ENCODE measurements around the gene ITGA2. TPM values are rescaled to one million over a fixed set of nuclear protein-coding genes. Genes with fewer than 3 reads are reported as not detected.

Gene ITGA2
- total RNA-seq, 4 donors from 2014 or later: 5.0 to 22.5 (median 17.4) TPM

DNA sequence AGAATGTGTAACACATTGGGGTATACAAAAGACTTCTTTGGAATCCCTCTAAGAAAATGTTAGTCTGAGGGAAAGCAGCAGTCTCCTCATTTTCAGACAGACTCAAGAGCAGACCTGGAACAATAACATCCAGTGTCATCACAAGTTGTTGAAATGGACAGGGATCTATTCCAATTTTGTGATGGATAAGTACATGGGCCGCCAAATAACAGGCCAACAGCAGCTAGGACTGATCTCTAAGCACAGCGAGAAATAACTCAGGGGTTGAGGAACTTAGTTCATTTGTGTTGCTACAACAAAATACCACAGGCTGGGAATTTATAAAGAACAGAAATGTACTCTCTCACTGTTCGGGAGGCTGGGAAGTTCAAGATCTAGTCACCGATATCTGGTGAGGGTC, 7.6 kb upstream of the ITGA2 start:
- H3K27me3 ChIP-seq: no peaks in the 10 kb centered on the region
- peaks cover 0 to 3% (median 0%) of the 10 kb centered on the region in 4 donors for H3K9me3 ChIP-seq
- no peak for DNase-seq
- H3K36me3 ChIP-seq: no peaks in the 10 kb centered on the region
- H3K4me3 ChIP-seq: no peak overlapping the region
- H3K4me1 ChIP-seq: no peaks in the 10 kb centered on the region
- TF ChIP-seq POLR2A (IDR thresholded peaks at IDR 0.05): no peak
- TF ChIP-seq, protein P1, sequence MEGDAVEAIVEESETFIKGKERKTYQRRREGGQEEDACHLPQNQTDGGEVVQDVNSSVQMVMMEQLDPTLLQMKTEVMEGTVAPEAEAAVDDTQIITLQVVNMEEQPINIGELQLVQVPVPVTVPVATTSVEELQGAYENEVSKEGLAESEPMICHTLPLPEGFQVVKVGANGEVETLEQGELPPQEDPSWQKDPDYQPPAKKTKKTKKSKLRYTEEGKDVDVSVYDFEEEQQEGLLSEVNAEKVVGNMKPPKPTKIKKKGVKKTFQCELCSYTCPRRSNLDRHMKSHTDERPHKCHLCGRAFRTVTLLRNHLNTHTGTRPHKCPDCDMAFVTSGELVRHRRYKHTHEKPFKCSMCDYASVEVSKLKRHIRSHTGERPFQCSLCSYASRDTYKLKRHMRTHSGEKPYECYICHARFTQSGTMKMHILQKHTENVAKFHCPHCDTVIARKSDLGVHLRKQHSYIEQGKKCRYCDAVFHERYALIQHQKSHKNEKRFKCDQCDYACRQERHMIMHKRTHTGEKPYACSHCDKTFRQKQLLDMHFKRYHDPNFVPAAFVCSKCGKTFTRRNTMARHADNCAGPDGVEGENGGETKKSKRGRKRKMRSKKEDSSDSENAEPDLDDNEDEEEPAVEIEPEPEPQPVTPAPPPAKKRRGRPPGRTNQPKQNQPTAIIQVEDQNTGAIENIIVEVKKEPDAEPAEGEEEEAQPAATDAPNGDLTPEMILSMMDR (IDR thresholded peaks at IDR 0.05): no peak
- no peak overlapping the region for H3K27ac ChIP-seq

DNA sequence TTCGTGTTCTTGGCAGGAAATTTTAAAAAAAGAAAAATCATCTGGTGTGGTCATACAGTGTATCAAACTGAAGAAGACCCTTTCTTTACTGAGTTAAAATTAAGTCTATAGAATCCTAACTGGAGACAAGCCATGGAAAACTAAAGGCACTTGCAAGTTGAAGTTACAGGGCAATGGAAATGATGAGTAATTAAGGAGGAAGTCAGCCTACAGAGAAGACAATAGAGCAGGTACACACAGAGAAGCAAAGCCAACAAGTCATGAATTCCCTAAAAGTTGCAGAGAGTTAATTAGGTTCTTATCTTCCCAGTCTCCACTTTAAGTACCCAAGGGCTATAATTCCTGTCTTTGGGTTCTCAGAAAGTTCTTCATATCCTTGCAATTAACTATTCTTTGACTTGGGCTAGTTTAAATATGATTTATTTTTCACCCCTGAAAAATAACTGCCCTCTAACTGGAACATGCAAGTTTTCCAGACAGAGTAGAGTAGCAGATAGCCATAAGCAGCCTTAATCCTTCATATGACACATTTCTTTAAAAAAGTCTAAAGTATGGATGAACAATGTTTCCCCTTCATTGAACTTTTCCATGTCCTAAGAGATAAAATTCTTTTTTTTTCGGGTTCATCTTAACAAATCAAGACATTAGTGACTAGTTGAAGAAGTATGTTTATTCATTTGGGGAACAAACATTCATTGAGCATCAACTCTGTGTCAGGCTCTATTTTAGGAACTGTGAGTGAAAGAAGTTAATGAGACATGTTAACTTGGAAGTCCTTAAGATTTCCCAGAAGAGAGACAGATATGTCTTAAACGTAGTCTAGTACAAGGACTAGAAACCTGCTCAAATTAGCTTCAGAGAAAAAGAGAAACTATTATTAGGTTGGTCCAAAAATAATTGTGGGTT, 5.2 kb upstream of the ITGA2 start:
- Histone ChIP-seq H3K36me3 (no peaks in the 10 kb centered on the region), H3K27ac (no peak overlapping the region), H3K9me3 (no peaks in the 10 kb centered on the region), H3K27me3 (no peaks in the 10 kb centered on the region), H3K4me1 (peaks cover 0 to 10% (median 0%) of the 10 kb centered on the region in 4 donors), H3K4me3 (no peak overlapping the region)
- TF ChIP-seq, protein P1 (IDR thresholded peaks at IDR 0.05): no peak
- no peak for TF ChIP-seq POLR2A (IDR thresholded peaks at IDR 0.05)
- DNase-seq: no peak

DNA sequence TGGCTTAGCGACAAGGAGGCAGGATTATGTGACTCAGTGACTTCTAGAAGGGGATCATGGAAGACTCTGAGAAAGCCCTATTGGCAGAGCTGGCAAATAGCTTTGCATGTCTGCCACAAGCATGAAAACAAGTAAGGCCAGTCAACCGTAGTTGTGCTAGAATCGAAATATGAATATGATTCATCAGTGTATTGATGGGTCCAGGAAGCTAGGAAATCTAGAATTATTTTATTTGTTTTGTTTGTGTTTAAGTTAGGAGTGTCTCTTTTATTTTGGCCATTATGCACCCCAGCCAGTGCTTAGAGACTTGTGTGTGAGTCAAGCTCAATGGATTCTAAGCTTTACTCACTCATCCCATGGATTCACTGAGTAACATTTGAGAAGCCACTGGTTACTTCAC, 3.8 kb upstream of the ITGA2 start:
- no peak for DNase-seq
- TF ChIP-seq, protein P1 (IDR thresholded peaks at IDR 0.05): no peak
- no peak for TF ChIP-seq POLR2A (IDR thresholded peaks at IDR 0.05)
- Histone ChIP-seq H3K27me3 (no peaks in the 10 kb centered on the region), H3K9me3 (no peaks in the 10 kb centered on the region), H3K4me1 (peaks cover 0 to 10% (median 0%) of the 10 kb centered on the region in 4 donors), H3K4me3 (no peak overlapping the region), H3K36me3 (no peaks in the 10 kb centered on the region), H3K27ac (no peak overlapping the region)

DNA sequence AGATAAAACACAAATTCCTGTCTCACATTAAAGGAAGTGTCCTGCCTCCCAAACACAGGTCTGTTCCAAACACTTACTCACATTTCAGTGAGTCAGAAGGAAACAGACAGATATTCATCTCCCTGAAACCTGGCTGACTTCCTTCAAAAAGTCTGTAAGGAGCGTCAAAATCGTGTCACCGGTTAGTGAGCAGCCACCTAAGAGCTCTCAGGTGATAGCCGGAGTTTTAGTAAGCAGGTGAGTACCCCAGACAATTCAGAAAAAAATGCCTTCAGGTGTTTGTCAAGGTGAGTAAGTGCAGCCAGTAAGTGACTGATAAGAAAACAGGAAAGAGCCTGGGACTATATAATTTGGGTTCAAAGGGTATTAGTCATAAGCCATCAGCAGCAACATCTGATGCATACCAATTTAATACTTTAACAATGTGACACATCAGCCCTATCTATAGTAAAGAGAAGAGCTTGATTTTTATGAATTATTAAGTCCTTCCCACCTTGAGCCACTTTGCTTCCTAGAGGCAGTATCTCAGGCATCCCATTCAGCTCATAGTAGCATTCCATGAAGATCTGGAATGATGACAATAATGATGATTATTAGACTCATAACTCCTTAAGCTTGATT, 1.3 kb upstream of the ITGA2 start:
- DNase-seq: no peak
- H3K27ac ChIP-seq: peak overlapping the region in 2 of 4 donors; percentile 81 to 87
- no peaks in the 10 kb centered on the region for H3K9me3 ChIP-seq
- no peaks in the 10 kb centered on the region for H3K27me3 ChIP-seq
- TF ChIP-seq, protein P1 (IDR thresholded peaks at IDR 0.05): no peak
- no peak for TF ChIP-seq POLR2A (IDR thresholded peaks at IDR 0.05)
- H3K4me1 ChIP-seq: peaks cover 0 to 10% (median 0%) of the 10 kb centered on the region in 4 donors
- no peaks in the 10 kb centered on the region for H3K36me3 ChIP-seq
- no peak overlapping the region for H3K4me3 ChIP-seq

DNA sequence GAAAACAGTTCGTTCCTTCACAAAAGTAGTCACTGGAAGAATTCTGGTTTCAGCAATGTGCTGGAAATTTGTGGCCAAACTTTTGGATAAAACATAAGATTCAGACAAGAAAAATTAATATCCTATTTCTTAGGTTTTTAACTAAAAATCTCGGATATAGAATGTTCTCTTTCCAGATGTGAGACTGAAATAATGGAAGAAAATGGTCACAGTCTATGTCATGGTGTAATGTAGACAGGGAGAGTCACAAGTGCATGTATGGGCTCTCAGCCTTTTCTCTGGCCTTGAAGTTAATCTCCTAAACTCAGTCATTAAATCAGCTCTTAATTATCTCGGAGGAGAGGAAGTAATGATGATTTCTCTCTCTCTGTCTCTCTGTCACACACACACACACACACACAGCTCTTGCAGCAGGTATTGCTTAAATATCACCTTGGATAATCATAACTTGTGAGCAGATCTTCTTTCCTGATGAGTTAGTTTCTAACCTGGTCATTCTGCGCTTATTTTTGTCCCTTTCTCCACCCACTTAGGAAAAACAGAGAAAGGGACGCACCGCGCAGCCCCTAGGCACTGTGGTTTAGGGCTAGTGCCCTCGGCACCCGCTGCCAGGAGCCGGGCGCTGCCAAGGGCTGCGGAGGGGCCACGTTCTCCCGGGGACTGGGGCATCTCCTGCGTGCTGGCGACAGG, 672 bp upstream of the ITGA2 start:
- no peaks in the 10 kb centered on the region for H3K9me3 ChIP-seq
- no peaks in the 10 kb centered on the region for H3K27me3 ChIP-seq
- TF ChIP-seq POLR2A (IDR thresholded peaks at IDR 0.05): no peak
- TF ChIP-seq, protein P1 (IDR thresholded peaks at IDR 0.05): no peak
- no peaks in the 10 kb centered on the region for H3K36me3 ChIP-seq
- DNase-seq: no peak
- H3K4me3 ChIP-seq: peak overlapping the region; percentile 46 to 78 (median 60)
- H3K27ac ChIP-seq: peak overlapping the region; percentile 55 to 87 (median 70)
- peaks cover 0 to 10% (median 0%) of the 10 kb centered on the region in 4 donors for H3K4me1 ChIP-seq

All from Peyer's patch (tissue), 4 donors.